MM.1S (cell line): ENCODE measurements around the gene WDFY3.

Experiments
- CTCF ChIP-seq: fragments of 300-600 bp; sonication (generic); IDR thresholded peaks from 2 replicates; pipeline ENCODE4 v1.5.1; 2016; ENCODE audit warnings: antibody characterized with exemption, low read length, mixed read lengths
- EZH2phosphoT487 ChIP-seq: fragments of 300-600 bp; sonication (generic); IDR thresholded peaks from 2 replicates; pipeline ENCODE4 v1.6.1; 2018; ENCODE audit warnings: antibody characterized with exemption, low read length

- TF ChIP-seq CTCF, result no peak
- TF ChIP-seq EZH2phosphoT487, result no peak
These were observed 156.5 kb downstream of the WDFY3 start for GRCh38 chr4:84809946-84810345.
